ENCODE results near the gene ZNF605. TPM values are rescaled to one million over a fixed set of nuclear protein-coding genes. Genes with fewer than 3 reads are reported as not detected.

The ZNF605 gene
- total and polyA plus RNA-seq, 9 of the 15 experiments (the other 6 are each of a cell fraction or from before 2014, with no cell fraction given), result 0.45 to 1.1 (median 0.68) TPM

GRCh38 chr12:132908145-132909029, 47.7 kb downstream of the ZNF605 start (continued):
- TF ChIP-seq PBX2 (CRISPR knock-in tag; IDR thresholded peaks at IDR 0.05; ENCODE audit: low read depth) (no peak), PBX2 (tag; conservative IDR thresholded peaks at IDR 0.05; ENCODE audit: low read depth) (peak; percentile 50), USF2 (CRISPR knock-in tag; IDR thresholded peaks at IDR 0.05) (no peak), TFAP4 (CRISPR knock-in tag; IDR thresholded peaks at IDR 0.05; ENCODE audit: borderline replicate concordance) (peak; percentile 37; the same call in 1 of the 2 replicates), CSDE1 (IDR thresholded peaks at IDR 0.05) (peak in 1 of 2 experiments; percentile 65; a peak in 1 of 4 replicates), EZH2 (IDR thresholded peaks at IDR 0.05; ENCODE audit: borderline replicate concordance, low read depth, low read length) (no peak), MYNN (IDR thresholded peaks at IDR 0.05) (peak; percentile 88), MYNN (CRISPR knock-in tag; IDR thresholded peaks at IDR 0.05) (no peak), ZBTB11 (CRISPR knock-in tag; IDR thresholded peaks at IDR 0.05) (peak in 1 of 3 experiments; percentile 67; a peak in 1 of 6 replicates), NFYB (IDR thresholded peaks at IDR 0.05; ENCODE audit: extremely low read depth, insufficient read length) (peak; percentile 69), RB1 (IDR thresholded peaks at IDR 0.05; ENCODE audit: low read depth) (no peak), NEUROD1 (IDR thresholded peaks at IDR 0.05; ENCODE audit: borderline replicate concordance, low read depth, low read length, partially characterized antibody) (peak; percentile 56), E2F6 (IDR thresholded peaks at IDR 0.05; ENCODE audit: borderline replicate concordance in 1 of 2, extremely low read depth in 1 of 2, insufficient read depth in 1 of 2, insufficient read length in 1 of 2, low read depth in 1 of 2, low read length in 1 of 2, poor library complexity in 1 of 2, severe bottlenecking in 1 of 2) (peak in 1 of 2 experiments; percentile 27)
